GM21529 (cell line): ENCODE results near the gene DNMT3A.
"Not testable (repeated sequence)": the region's sequence is repeated elsewhere in the genome, so short reads cannot be mapped to it uniquely, and the experiment has no call there.

Experiments
- ATAC-seq: cut with Tn5 transposase; IDR thresholded peaks from one replicate; pipeline ENCODE4 v1.9.1; 2021; ENCODE audit not compliant: unreplicated experiment

Gene DNMT3A

DNA sequence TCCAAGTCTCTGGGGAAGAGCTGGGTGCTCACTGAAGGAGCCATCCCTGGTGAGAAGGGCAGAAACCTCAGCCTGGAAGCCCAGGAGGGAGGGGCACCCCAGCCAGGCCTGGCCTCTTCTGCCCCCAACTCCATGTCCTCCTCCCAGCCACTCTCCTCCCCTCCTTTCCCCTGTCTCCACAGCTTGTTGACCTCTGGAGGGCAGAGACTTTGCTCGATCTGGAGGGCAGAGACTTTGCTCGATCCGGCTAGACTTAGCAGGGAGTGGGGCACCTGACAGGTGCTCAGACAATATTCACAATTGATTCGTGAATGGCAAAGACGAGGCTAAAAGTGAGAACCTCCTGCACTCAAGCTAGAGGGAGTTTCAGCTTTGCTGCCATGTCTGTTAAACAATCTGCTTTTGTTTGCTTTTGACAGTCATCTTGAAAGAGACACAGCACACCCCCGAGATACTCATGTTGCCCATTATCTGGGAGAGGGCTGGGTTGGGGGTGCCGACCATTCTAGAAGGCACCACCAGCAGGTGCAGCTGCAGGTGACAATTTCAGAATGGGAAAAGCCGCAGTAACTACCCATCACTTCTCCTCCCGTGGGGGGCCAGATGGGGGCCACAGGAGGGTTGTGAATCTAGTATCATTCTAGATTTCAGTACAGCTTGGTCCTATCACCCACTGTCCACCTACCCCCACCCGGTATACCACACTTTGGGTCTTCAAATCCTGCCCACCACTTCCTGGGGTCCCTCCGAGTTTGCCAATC, 54.8 kb downstream of the DNMT3A start:
- ATAC-seq, result no peak

DNA sequence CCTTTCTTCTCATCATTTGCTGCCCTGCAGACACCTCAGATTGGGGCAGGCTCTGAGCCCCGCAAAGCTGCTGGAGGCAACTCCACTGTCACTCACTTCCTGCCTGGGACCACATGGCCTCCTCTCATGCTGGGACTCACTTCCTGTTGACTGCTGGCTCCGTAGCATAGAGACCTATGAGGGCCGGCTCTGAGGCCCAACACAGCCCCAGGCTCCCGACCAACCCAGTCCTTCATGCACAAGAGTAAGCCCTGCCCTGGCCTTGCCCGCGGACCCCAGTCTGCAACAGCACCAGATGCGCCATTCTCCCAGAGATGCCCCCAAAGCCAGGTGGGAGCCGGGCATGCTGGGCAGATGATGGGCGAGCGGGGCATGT, 55.7 kb downstream of the DNMT3A start:
- peak; percentile 75 for ATAC-seq

DNA sequence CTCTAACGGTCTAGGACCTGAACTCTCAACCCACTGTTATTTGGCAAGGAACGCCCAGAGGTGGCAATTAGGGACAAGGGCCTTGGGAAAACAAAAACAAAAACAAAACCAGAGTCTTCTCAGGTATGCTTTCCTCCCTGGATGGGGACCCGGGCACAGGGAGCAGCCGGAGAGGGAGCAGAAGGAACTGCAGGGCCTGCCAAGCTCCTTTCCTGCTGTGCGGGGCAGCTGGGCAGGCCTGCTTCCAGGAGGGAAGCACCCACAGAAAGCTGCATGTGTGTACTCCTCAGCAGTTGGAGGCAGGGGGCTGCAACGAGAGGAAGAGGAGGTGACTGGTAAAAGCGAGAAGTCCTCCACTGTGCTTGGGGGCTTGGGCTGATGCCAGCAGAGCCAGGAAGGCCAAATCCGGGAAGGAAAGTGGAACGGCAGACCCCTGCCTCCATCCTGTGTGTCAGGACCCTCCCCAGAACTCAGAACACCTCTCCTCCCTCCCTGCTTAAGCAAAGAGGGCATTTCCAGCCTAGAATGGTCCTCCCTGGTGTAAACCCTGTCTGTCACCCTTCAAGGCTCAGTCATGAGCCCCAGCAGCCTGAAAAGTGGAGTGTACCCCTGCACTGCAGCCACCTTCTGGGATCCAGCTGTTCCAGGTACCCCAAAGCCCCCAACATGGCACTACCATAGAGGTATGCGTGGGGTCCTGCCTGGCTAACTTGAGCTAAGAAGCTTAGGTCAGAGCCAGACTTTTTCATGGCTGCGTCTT, 56.3 kb downstream of the DNMT3A start:
- ATAC-seq, result no peak

DNA sequence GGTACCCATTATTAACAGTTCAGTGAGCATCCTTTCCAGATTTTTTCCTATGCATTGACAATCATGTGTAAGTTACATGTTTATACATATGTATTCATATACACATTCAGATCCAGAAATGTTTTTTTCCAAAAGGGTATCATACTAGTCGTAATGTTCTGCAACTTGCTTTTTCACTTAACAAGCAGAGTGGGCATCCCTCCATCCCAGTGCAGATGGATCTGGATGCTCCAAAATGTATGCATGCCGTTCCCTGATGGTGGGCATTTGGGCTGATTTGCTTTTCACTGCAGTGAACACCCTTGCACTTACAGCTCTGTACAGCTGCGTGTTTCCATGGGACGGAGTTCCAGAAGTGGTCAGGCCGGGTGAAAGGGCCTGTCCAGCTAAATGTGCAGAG, 57.0 kb downstream of the DNMT3A start:
- ATAC-seq, result no peak

DNA sequence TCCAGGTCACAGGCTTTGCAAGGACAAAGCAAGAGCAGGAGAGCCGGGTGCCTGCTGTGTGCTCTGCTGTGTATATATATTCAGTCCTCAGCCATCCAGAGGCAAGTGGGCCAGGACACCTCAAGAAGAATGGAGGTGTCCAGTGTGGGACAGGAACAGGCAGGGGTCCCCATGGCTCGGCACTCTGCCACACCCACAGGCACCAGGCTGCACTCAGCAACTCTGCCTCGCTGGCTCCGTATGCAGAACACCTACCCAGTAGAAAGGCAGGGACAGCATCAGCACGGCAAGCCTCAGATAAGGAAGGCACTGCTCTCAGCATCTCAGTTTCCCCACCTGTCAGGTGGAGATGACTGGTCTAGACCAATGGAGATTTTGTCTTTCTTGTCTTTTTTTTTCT, 57.8 kb downstream of the DNMT3A start:
- no peak for ATAC-seq

DNA sequence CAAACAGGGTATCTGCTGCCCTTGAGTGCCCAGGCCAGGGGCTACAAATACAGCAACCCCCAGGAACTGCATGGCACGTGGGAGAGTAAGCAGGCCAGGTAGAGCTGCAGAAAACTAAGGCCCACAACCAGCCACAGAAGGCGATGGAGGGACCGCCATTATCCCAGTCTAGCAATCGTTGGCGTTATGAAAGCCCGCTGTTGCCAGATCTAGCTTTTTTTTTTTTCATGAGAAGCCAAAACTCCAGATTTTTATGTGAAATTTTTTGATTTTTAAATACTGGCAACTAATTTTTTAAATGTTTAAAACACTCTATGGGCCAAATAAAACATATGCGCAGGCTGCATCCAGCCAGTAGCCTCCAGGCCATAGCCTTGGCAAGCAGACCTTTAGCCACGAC, 59.8 kb downstream of the DNMT3A start:
- no peak for ATAC-seq

DNA sequence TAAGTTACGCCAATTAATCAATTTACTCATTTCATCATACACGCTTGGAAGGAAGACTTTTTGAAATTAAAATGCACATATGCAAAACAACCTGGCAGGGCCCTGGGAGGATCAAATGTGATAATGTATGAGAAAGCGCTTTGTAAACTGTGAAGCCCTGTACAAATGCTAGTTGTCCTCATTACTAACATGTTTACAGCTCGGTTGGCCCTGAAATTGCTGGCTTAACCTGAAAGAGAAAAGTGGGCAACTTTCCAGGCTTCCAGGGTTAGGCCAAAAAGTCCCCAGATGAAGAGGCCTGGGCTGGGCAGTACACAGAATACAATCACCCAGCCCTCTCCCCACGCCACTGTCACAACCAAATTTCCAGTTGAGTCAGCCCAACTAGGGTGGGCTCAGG, 60.2 kb downstream of the DNMT3A start:
- ATAC-seq, result no peak

DNA sequence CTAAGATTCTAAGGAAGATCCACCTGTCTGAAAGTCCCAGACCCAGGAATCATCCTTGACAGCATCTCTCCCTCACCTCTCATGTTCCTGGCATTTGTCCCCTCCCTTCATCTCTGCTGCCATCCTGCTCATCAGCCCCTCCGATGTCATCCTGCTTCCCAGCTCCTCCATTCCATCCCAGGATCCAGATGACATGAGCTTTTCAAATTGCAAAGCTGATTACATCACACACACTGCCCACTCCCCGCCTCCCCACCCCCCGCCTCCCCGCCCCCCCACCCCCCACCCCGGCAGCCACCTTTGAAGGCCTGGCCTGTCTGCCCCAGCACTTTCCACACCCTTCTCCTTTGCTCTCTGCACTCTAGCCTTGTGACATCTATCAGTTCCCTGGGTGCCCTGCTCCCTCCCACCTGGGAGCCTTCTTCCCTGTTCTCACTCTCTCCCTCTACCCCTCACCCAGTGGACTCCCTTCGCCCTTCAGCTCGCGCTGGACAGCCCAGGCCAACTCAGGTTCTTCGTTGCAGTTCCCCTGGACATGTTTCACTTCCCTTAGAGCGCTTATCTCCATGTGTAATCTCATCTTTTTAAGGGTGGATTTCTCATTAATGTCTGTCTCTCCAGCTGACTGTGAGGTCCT, 61.6 kb downstream of the DNMT3A start:
- no peak for ATAC-seq

DNA sequence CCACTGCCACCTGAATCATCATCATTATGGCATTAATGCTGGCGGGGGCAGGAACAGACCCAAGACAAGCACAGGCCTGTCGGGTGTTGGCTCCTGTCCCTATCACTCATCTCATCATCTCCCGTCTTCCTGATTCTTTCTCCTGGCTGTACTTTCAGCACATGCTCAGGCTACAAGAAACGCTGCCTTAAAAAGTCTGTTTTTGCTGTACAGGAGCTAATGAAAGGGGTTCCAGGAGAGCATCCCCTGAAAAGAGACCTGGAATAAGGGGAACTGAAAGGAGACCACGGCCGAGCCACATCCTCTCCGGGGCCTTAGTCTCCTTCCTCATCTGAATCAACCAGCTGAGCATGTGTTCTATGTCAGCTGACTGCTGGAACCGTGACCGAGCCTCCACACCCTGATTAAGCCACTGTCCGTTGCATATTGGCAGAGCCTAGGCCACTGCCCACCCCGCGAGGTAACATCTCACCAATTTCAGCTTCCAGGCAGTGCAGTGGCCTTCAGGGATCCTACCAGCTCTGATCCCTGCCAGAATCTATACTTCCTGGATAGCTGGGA, 62.6 kb downstream of the DNMT3A start:
- ATAC-seq, result peak; percentile 81

DNA sequence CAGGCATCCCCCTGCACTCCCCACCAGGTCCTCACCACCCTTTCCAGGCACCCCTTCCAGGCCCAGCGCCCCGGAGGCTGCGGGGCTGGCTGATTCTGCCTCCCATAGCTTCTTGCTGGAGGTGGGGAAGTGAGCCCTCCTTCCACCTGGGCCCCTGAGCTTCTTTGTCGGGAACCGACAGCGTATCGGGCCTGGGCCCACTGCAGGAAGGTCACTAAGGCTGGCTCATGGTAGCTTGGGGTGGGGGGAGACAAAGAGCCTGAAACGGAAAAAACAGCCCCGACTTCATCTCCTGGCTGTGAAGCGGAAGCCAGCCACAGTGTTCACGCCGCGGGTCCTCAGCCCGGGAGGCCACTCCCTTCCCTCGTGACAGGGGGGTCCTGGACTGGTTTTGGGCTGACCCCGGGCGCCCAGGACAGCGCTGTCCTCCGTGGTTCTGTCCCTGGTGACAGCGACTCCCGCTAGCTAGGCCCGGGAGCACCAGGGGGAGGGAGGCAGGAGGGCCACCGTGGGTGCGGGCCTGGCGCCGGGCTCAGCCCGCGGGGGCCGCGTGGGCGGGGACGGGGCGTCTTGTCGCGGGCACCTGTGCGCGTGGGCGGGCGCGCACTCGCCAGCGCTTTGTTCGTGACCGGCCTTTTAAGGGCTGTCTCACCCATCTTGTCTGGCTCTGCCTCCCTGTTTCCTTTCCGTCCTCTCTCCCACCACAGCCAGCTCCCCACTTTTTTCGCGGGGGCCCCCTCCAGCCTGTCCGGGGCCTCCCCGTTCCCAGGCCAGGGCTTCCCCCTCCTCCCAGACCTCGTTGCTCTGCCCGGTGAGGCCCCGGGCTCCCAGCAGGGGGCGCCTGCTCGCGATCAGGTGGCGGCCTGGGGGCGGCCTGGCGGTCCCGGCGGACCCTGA, 64.9 kb downstream of the DNMT3A start:
- ATAC-seq, result peak; percentile 38

DNA sequence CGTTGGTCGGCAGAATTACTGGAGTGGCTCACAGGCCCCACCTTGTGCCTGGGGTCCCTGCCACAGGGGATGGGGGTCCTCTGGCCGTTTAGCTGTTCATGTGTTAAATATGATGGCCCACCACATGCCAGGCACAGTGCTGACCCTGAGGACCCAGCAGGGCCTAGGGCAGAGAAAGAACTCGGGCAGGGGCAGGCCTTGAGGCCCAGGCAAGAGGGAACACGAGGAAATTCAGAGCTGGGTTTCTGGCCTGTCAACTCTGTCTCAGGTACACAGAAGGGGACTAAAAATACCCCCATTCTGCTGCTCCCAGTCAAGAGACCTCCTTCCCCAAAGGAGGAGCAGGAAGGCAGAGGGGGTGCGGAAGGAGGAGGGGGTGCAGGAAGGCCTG, 66.2 kb downstream of the DNMT3A start:
- ATAC-seq, result no peak

DNA sequence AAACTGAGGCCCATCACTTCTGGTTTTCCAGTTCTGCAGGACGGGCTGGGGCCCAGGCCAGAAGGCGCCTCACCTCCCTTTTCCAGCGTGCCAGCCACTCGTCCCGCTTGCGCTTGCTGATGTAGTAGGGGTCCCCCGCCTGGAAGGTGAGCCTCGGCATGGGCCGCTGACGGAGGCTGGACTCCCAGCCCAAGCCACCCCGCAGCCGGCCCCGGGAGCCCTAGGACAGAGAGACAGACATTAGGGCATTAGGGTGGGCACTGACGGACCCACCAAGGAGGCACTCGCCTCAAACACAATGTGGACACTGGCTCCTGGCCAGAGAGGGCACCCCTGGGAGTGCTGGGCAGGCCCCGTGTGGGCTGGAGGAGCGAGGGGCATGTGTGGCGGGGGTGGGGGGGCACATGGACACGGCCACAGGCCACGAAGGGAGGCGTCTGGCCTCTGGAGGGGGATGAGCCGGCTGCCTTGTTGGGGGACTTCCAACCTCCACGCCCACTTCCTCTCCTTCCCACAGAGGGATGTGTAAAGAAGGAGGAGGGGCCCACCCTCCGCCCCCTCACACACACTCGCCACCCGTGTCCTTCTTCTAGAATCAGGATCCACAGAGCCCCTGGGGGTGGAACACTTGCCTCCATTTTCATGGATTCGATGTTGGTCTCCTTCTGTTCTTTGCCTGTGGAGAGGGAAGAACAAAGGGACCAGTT, 66.7 kb downstream of the DNMT3A start:
- no peak for ATAC-seq

DNA sequence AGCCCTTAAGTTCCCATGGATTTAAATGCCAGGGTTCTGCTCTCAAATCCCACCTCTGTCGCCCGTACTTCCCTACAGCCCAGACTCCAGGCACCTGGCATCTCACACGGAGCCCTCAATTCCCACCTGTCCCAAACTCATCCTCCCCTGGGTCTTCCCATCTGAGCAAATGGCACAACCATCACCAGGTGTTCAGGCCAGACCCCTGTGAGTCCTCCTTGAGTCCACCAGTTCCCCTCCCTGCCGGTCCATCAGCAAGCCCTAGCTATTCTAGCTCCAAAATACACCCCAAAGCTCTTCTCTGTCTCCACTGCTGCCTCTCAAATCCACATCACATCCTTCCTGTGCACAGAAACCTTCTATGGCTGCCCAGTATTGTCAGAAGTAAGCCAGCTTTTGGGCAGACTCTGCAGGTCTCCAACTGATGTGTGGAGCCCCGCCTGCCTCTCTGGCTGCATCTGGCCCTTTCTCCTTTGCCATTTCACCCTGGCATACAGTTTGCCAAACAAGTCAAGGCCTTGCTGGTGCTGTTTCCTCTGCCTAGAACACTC, 67.7 kb downstream of the DNMT3A start:
- ATAC-seq, result no peak

DNA sequence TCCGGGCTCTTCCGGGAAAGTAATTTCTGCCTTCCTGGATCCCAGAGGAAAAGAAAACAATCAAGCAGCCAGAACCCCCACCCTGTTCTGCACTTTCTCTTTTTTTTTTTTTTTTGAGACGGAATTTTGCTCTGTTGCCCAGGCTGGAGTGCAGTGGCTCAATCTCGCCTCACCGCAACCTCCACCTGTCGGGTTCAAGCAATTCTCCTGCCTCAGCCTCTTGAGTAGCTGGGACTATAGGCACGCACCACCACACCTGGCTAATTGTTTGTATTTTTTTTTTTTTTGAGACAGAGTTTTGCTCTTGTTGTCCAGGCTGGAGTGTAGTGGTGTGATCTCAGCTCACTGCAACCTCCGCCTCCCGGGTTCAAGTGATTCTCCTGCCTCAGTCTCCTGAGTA, 69.0 kb downstream of the DNMT3A start:
- ATAC-seq, result not testable (repeated sequence)

DNA sequence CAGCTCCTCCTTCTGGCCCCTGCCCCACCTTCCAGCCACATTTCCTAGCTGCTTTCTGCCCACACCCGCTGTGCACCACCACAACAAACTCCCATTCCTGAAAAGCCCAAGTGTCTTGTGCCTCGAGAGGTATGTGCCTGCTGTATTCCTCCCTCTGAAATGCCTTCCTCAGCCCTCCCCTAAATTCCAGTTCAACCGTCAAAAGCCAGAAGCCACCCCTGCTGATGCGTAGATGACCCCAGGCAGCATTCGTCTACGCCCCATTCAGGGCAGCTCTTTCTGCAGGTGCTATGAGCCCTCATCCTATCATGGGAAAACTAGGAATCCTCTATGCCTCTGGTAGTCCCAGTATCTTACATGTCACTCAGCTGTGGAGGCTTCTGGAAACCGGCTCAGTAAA, 71.7 kb downstream of the DNMT3A start:
- no peak for ATAC-seq

DNA sequence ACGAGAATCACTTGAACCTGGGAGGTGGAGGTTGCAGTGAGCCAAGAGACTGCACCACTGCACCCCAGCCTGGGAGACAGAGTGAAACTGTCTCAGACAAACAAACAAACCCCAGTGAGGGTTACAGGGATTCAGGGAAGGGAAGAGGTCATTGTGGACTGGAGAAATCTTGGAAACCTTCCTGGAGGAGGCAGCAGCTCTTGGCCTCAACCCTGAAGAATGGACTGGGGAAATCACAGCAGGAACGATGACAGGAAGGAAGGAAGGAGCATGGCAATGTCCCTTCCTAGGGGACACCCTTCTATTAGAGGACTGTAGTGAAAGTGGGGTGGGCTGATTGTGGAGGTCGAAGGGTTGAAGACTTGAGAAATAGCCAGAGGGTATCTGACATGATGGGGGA, 72.5 kb downstream of the DNMT3A start:
- ATAC-seq, result no peak

DNA sequence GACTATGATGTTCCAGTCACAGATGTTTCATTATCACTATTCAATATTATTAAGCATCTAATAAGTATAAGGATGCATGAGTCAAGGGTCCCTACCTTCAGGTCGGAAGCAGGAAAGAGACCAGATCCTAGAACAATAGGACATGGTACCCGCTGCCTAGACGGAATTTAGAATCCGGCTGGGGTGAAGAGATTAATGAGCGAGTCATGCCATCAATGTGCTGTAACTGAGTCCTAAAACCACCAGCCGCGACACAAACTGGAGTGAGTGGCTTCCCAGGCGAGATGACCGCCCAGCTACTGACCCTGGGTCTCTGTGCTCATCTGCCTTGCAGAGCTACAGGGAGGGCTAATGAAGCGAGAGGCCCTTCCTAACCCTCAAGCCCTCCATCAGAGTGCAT, 73.6 kb downstream of the DNMT3A start:
- no peak for ATAC-seq

DNA sequence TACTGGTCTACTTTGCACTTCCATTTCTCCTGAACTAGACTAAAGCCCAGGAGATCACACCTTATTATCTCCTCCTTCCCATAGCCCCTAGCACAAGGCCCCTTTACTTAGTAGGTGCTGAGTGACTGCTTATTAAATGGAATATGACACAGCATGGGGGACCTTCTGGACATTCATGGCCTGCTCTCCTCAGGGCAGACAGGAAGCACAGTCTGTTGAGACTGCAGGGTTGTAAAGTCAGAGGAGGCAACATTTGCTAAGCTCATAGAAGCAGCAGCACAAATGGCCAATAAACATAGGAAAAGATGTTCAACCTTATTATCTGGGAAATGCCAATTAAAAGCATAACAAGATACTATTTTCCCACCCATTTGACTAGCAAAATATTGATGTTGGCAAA, 75.3 kb downstream of the DNMT3A start:
- no peak for ATAC-seq

DNA sequence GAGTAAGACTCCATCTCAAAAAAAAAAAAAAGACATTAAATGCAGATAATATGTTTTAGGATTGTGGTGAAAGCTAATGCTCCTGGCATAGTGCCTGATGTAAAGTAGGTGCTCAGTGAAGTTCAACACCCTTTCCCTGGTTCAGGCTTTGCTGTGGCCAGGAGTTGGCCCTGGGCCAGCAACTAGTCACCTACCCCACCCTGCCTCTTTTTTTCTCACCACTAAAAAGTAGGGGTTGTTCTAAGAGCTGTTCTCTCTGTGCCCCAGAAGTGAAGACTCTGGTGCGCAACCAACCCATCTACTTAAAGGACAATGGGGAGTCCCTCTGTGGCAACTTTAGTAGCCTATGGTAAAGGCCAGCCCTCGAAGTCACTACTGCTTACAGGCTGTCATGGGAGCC, 75.9 kb downstream of the DNMT3A start:
- no peak for ATAC-seq

DNA sequence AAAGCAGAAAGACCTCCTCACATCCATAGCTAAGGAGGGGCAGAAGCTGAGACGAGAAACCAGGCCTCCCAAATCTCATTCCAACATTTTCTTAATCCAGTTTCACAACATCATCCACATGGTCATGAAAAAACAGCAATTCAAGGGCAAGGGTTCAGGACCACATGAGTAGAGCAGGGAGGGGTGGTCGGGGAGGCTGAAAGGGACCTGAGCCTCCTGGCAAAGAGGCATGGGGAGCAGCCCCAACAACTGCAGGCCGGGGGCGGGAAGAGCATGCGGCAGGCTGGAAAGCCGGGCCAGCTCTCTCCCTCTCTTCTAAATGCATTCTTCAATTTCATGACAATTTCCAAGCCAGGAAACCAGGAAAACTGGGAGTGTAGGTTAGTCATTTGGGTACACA, 76.7 kb downstream of the DNMT3A start:
- ATAC-seq, result no peak
